IPS-20b (cell line): ENCODE data around the gene GIGYF1.
A peak's percentile ranks its signal among the peaks of the same experiment; 100 is the strongest.

ENCODE experiments used
- H3K27ac ChIP-seq: one replicate; pipeline ENCODE4 v1.5.1; 2013; ENCODE audit warnings: low read length
- H3K27me3 ChIP-seq: 2 replicates; pipeline ENCODE4 v1.6.1; 2013; ENCODE audit warnings: mild to moderate bottlenecking, low read length, inconsistent platforms; ENCODE audit not compliant: insufficient read depth
- H3K36me3 ChIP-seq: 2 replicates; pipeline ENCODE4 v1.6.1; 2013; ENCODE audit warnings: low read depth, mild to moderate bottlenecking, inconsistent platforms, low read length, moderate library complexity; ENCODE audit not compliant: insufficient read depth
- H3K4me1 ChIP-seq: 2 replicates; pipeline ENCODE4 v1.6.1; 2013; ENCODE audit warnings: mild to moderate bottlenecking, control low read depth, inconsistent platforms, low read length, moderate library complexity; ENCODE audit not compliant: insufficient read depth
- H3K4me3 ChIP-seq: 2 replicates; pipeline ENCODE4 v1.5.1; 2013; ENCODE audit warnings: mild to moderate bottlenecking, low read length, inconsistent platforms
- H3K9ac ChIP-seq: 2 replicates; pipeline ENCODE4 v1.6.1; 2013; ENCODE audit warnings: low read depth, mild to moderate bottlenecking, inconsistent platforms, low read length, moderate library complexity
- H3K9me3 ChIP-seq: 2 replicates; pipeline ENCODE4 v1.6.1; 2013; ENCODE audit warnings: mild to moderate bottlenecking, low read depth, low read length, inconsistent platforms; ENCODE audit not compliant: insufficient read depth

The GIGYF1 gene

DNA sequence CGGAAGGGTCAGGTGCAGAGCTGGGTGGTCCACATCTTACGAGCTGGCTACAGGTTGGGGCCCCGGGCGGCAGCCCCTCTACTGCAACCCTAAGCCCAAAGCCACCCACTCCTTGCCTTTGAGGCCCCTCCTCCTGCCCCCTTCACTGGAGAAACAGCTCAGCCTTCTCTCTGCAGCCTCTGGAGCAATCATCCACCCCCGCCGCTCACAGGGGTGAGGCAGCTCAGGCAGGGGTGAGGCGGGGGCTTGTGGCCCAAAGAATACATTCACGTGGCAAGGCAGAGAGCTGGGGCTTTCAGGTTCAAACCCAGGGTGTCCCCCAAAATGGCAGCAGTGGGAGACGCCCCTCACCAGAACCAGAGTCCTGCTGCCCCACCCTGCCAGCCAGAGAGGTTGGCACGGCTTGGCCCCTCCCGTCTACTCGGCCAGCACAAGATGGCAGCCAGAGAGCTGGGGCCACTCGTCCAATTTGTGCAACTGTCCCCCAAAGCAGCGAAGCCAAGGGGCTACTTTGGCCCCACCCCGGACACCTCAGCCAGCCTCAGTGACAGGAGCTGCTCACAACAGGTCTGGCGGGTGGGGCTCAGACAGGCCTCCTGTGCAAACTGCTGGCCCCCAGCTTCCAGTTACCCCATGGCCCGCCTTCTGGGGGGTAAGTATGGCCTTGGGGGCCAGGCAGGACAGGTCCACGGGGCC is 13.3 kb downstream of the GIGYF1 start:
- no peak overlapping the region for H3K27ac ChIP-seq

DNA sequence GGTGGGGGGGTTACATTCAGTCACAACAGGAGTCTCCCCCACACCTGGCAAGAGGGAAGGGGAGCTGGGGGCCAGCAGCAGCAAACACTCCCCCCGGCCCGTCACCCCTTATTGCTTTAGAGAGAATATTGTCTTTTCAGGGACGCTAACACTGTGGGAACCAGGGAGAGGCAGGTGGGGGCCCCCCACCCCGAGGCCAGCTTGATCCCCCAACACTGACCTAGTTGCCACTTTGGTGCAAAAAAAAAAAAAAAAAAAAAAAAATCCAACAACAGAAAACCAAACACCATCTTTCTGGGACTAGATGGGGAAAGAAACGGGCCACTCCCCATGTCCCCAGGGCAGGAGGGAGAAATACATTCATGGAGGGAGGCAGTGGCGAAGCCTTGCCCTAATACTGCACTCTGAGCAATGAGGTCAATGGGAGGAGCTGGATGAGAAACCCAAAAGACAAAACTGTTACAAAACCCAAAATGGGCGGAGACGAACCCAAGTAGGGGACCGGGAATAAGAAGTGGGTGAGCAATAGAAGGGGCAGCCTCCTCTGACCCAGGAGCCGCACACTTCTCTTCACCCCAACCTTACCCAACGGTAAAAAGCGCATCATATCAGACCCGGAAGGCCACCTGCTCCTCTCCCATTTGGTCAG is 14.0 kb downstream of the GIGYF1 start:
- no peak overlapping the region for H3K4me3 ChIP-seq
- no peak overlapping the region for H3K27ac ChIP-seq
- no peaks in the 10 kb centered on the region for H3K9me3 ChIP-seq
- H3K36me3 ChIP-seq: peaks cover 84% of the 10 kb centered on the region
- peaks cover 3% of the 10 kb centered on the region; the same call in 1 of the 2 replicates for H3K4me1 ChIP-seq
- H3K27me3 ChIP-seq: no peaks in the 10 kb centered on the region
- no peak overlapping the region for H3K9ac ChIP-seq

More for the DNA sequence above, 13.3 kb downstream of the GIGYF1 start:
- Histone ChIP-seq H3K4me1 (peaks cover 3% of the 10 kb centered on the region; the same call in 1 of the 2 replicates), H3K9ac (no peak overlapping the region), H3K4me3 (no peak overlapping the region), H3K36me3 (peaks cover 91% of the 10 kb centered on the region), H3K27me3 (no peaks in the 10 kb centered on the region), H3K9me3 (no peaks in the 10 kb centered on the region)

DNA sequence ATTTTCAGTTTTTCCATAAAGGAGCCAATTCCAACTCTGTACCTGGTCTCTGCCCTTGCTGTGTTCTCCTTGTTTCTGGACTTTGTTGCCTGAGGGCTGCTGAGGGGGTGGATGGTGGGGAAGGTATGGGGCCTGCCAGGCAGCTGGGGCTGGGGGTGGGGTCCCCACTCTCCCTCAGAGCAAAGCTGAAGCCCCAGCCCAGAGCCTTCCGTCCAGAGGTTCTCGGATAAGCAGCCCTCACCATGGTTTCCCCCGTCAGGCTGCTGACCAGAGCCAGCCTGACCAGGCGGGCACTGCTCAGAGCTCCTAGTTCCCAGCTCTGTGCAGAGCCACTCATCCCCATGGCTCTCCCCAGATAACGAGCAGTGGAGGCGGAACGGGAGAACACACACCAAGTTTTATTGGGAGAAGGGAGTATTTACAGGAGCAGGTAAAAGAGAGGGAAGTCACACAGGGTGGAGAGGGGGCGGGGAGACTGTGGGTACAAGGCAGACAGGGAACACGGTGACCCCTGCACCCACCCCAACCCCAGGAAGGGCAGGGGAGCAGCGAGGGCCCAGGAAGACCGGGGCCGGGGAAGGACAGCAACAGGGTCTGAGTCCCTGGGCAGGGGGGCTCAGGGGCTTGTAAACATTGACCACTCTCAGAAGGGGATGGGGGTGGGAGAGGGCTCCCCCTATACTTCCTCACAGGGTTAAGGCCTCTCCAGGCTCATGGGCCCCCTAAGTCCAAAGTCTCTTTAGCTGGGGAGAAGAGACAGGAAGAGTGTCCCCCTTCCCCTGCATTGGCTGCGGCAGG is 14.7 kb downstream of the GIGYF1 start:
- Histone ChIP-seq H3K27me3 (no peaks in the 10 kb centered on the region), H3K4me1 (peaks cover 3% of the 10 kb centered on the region; the same call in 1 of the 2 replicates), H3K36me3 (peaks cover 77% of the 10 kb centered on the region), H3K9me3 (no peaks in the 10 kb centered on the region), H3K4me3 (no peak overlapping the region), H3K9ac (no peak overlapping the region), H3K27ac (no peak overlapping the region)

DNA sequence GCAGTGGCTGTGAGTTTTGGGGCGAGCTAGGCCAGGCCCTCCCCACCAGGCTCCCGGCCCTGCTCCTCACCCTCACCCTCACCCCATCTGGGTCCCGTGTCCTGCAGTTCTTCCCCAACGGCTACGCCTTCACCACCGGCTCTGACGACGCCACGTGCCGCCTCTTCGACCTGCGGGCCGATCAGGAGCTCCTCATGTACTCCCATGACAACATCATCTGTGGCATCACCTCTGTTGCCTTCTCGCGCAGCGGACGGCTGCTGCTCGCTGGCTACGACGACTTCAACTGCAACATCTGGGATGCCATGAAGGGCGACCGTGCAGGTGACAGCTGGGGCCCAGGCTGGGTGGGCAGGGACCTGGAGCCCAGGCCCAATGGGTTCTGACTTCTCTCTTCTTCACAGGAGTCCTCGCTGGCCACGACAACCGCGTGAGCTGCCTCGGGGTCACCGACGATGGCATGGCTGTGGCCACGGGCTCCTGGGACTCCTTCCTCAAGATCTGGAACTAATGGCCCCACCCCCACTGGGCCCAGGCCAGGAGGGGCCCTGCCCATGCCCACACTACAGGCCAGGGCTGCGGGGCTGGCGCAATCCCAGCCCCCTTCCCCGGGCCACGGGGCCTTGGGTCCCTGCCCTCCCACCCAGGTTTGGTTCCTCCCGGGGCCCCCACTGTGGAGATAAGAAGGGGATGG is 15.6 kb downstream of the GIGYF1 start:
- peaks cover 3% of the 10 kb centered on the region; the same call in 1 of the 2 replicates for H3K4me1 ChIP-seq
- no peak overlapping the region for H3K9ac ChIP-seq
- H3K27me3 ChIP-seq: no peaks in the 10 kb centered on the region
- H3K36me3 ChIP-seq: peaks cover 69% of the 10 kb centered on the region
- H3K27ac ChIP-seq: no peak overlapping the region
- H3K4me3 ChIP-seq: no peak overlapping the region
- H3K9me3 ChIP-seq: no peaks in the 10 kb centered on the region

DNA sequence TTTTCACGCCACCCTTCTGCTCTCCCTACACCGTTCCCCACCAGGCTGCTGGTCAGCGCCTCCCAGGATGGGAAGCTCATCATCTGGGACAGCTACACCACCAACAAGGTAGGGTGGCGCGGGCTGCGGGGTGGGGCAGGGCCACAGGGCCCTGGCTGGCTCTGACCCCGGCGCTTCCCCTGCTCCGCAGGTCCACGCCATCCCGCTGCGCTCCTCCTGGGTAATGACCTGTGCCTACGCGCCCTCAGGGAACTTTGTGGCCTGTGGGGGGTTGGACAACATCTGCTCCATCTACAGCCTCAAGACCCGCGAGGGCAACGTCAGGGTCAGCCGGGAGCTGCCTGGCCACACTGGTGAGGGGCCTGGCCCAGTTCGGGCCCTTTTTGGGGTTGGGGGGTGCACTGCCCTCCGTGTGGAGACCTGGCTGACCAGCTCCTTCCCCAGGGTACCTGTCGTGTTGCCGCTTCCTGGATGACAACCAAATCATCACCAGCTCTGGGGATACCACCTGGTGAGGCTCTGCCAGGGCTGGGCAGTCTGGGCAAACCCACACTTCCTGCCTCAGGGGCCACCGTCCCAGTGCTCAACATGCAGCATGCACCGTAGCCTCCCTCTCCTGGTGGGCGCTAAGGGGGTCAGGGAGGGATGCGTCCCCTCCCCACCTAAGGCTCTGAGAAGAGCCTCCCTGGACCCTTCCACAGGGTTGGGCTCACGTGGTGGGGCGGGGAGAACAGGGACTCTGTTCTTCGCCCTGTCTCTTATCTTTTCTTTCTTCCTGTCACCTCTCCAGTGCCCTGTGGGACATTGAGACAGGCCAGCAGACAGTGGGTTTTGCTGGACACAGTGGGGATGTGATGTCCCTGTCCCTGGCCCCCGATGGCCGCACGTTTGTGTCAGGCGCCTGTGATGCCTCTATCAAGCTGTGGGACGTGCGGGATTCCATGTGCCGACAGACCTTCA is 16.5 kb downstream of the GIGYF1 start:
- H3K36me3 ChIP-seq: peaks cover 60% of the 10 kb centered on the region

DNA sequence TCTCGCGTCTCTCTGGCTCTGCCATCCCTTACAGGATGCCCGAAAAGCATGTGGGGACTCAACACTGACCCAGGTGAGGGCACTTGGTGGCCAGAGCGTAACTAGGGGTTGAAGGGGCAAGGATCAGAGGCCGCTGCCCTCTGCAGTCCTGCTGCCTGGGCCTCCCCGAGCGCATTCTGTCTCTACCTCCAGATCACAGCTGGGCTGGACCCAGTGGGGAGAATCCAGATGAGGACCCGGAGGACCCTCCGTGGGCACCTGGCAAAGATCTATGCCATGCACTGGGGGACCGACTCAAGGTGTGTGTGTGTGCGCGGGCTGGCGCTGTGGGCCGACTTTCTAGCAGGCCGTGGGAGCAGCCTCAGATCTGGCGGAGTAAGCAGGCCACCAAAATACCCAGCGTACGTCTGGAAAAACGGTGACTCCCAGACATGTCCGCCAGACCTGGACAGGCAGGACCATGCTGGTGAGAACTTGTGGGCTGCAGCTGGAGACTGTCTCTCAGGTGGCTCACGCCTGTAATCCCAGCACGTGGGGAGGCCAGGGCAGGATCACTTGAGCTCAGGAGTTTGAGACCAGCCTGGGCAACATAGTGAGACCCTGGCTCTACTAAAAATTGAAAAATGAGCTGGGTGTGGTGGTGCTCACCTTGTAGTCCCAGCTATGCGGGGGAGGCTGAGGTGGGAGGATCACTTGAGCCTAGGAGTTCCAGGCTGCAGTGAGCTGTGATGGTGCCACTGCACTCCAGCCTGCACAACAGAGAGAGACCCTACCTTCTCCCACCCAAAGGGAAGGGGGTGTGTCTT is 17.3 kb downstream of the GIGYF1 start:
- peaks cover 13% of the 10 kb centered on the region for H3K27me3 ChIP-seq
- H3K9me3 ChIP-seq: no peaks in the 10 kb centered on the region
- peaks cover 51% of the 10 kb centered on the region for H3K36me3 ChIP-seq
- peak overlapping the region; percentile 45; the same call in 1 of the 2 replicates for H3K9ac ChIP-seq
- peak overlapping the region; percentile 68; the same call in 1 of the 2 replicates for H3K4me3 ChIP-seq
- peaks cover 3% of the 10 kb centered on the region; the same call in 1 of the 2 replicates for H3K4me1 ChIP-seq
- H3K27ac ChIP-seq: no peak overlapping the region

More for the DNA sequence above, 16.5 kb downstream of the GIGYF1 start:
- no peaks in the 10 kb centered on the region for H3K9me3 ChIP-seq
- H3K4me3 ChIP-seq: no peak overlapping the region
- H3K27me3 ChIP-seq: peaks cover 4% of the 10 kb centered on the region
- H3K9ac ChIP-seq: no peak overlapping the region
- H3K27ac ChIP-seq: no peak overlapping the region
- peaks cover 3% of the 10 kb centered on the region; the same call in 1 of the 2 replicates for H3K4me1 ChIP-seq

DNA sequence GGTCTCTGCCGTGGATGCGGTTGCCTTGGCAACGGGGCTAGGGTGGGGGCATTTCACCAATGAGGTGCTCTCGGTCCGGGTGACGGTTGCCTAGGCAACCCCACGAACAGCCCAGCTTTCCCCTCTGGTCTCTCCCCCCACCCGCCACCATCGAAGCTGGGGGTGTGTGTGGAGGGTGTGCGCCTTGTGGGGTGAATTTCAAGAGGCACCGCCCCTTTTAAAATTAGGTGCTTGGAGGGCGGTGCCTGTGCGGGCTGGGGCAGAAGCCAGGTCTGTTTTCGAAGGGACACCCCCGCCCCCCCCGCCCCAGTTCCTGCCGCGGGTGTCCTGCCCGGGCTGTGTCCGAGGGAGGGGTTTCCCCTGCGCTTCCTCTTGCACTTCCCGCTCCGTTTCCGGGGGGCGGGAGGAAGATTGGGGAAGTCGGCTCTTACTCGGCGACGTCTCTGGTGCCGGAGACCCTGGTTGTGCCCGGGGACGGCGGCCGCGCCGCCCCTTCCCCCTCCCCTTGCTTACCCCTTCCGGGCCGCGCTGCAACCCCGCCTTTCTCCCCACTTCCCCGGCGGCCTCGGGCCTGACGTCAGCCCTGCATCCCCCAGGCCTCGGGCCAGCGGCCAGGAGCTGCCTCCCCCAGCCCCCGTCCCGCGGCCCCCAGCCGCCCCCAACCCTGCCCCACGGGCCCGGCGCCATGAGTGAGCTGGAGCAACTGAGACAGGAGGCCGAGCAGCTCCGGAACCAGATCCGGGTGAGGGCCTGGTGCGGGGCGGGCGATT is 18.3 kb downstream of the GIGYF1 start:
- no peak overlapping the region for H3K27ac ChIP-seq

DNA sequence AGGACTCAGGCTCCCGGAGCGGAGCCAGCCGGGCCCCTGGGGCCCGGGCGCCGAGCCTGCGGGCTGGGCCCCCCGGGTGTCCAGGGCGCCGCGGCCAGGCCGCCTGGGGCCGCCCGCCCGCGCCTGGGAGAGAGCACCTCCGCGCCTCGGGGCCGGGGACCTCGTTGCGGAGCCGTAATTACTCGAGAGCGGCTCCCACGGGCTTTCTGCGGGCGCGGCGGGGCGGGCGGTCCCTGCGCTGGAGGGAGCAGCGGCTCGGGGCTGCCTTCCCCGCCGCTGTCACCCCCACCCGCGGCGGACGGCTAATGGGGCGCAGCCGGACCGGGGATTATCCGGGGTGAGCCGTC is 19.0 kb downstream of the GIGYF1 start:
- H3K27ac ChIP-seq: no peak overlapping the region
- no peak overlapping the region for H3K9ac ChIP-seq
- peak overlapping the region; percentile 77; the same call in 1 of the 2 replicates for H3K4me3 ChIP-seq
- H3K9me3 ChIP-seq: no peaks in the 10 kb centered on the region
- H3K36me3 ChIP-seq: peaks cover 35% of the 10 kb centered on the region
- peaks cover 3% of the 10 kb centered on the region; the same call in 1 of the 2 replicates for H3K4me1 ChIP-seq
- H3K27me3 ChIP-seq: peaks cover 19% of the 10 kb centered on the region

More for the DNA sequence above, 18.3 kb downstream of the GIGYF1 start:
- peaks cover 42% of the 10 kb centered on the region for H3K36me3 ChIP-seq
- peak overlapping the region; percentile 68; the same call in 1 of the 2 replicates for H3K4me3 ChIP-seq
- H3K9me3 ChIP-seq: no peaks in the 10 kb centered on the region
- peaks cover 3% of the 10 kb centered on the region; the same call in 1 of the 2 replicates for H3K4me1 ChIP-seq
- H3K27me3 ChIP-seq: peaks cover 19% of the 10 kb centered on the region
- H3K9ac ChIP-seq: peak overlapping the region; percentile 45; the same call in 1 of the 2 replicates

DNA sequence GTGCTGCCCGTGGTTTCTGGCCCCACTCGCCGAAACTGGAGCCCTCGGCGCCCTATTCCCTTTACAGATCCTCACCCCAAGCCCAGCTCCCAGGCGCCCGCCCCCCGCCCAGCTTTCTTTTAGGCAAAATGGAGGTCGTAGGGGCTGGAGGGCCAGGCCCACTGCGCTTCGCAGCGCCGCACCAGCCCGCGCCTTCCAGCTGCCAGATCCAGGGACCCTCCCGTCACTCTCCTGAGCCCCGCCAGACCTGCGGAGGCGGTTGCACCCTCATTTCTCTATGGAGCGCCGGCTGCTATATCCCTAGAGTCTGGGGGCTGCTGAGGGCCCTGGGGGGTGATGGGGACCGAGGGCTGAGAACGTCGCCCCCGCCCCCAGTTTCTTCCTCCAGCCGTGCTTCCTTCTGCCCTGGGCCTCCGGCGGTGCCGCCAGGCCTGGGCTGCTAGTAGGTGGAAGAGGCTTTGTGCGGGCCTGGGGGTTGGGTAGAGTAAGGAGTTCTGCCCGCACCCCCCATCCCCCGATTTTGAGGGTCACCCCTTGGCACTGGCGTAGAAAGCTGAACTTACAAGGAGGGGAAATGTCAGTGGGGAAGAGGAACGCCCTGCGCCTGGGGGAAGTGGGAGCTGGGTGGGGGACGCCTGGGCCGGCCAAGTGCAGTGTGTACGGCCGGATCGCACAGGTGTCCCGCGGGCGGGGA is 19.5 kb downstream of the GIGYF1 start:
- no peaks in the 10 kb centered on the region for H3K9me3 ChIP-seq
- peaks cover 30% of the 10 kb centered on the region for H3K36me3 ChIP-seq
- peak overlapping the region; percentile 77 for H3K4me3 ChIP-seq
- peaks cover 19% of the 10 kb centered on the region for H3K27me3 ChIP-seq
- peak overlapping the region; percentile 80; the same call in 1 of the 2 replicates for H3K9ac ChIP-seq
- peaks cover 3% of the 10 kb centered on the region; the same call in 1 of the 2 replicates for H3K4me1 ChIP-seq
- no peak overlapping the region for H3K27ac ChIP-seq
